Measurements from ENCODE around the gene ST6GAL2. TPM values are rescaled to one million over a fixed set of nuclear protein-coding genes. Genes with fewer than 3 reads are reported as not detected.

The ST6GAL2 gene
- polyA plus RNA-seq, 3 donors = not detected

GRCh38 chr2:106851087-106851874 lies 34.7 kb downstream of the ST6GAL2 start:
- H3K27ac Mint-ChIP-seq = no peak overlapping the region
- Histone ChIP-seq H3K27me3 (ENCODE audit: control insufficient read depth in 2 of 2, insufficient read depth in 2 of 2, low read length in 2 of 2) (no peaks in the 10 kb centered on the region), H3K79me2 (ENCODE audit: insufficient read depth, low read length) (no peaks in the 10 kb centered on the region), H3K27ac (ENCODE audit: low read depth in 1 of 2, low read length in 2 of 2) (no peak overlapping the region), H3K36me3 (replicated peaks in 1 of 2; ENCODE audit: control insufficient read depth in 1 of 2, insufficient read depth in 2 of 2, low read length in 2 of 2) (no peaks in the 10 kb centered on the region), H4K20me1 (ENCODE audit: insufficient read depth, low read length) (no peaks in the 10 kb centered on the region), H3K9me3 (replicated peaks in 1 of 2; ENCODE audit: control insufficient read depth in 1 of 2, insufficient read depth in 1 of 2, low read length in 2 of 2) (no peaks in the 10 kb centered on the region), H3K4me3 (replicated peaks in 1 of 3; ENCODE audit: low read depth in 2 of 3, low read length in 3 of 3) (no peak overlapping the region), H2AFZ (ENCODE audit: insufficient read depth, low read depth, low read length, poor library complexity, severe bottlenecking) (no peak overlapping the region), H3K4me2 (replicated peaks; ENCODE audit: extremely low read depth, low read length, poor library complexity, severe bottlenecking) (no peak overlapping the region), H3K9ac (ENCODE audit: insufficient read depth, low read length, poor library complexity, severe bottlenecking) (no peak overlapping the region), H3K4me1 (ENCODE audit: control insufficient read depth in 1 of 2, insufficient read depth in 2 of 2, low read length in 2 of 2) (no peaks in the 10 kb centered on the region)
- H3K4me1 Mint-ChIP-seq = no peaks in the 10 kb centered on the region
- no peak for DNase-seq
- no peak overlapping the region for H3K4me3 Mint-ChIP-seq
- peaks cover 0 to 1% (median 0%) of the 10 kb centered on the region in 7 donors for H3K9me3 Mint-ChIP-seq
- H3K27me3 Mint-ChIP-seq (ENCODE audit: low read depth in 3 of 3) = no peaks in the 10 kb centered on the region
- intact Hi-C loops (cut with micrococcal nuclease) = no loop called here
- no peaks in the 10 kb centered on the region for H3K36me3 Mint-ChIP-seq
- 60% methylated on average over 1 of the region's 7 CpGs for WGBS (ENCODE audit: insufficient coverage)
- no peak for TF ChIP-seq CTCF (IDR thresholded peaks at IDR 0.05)

DNA sequence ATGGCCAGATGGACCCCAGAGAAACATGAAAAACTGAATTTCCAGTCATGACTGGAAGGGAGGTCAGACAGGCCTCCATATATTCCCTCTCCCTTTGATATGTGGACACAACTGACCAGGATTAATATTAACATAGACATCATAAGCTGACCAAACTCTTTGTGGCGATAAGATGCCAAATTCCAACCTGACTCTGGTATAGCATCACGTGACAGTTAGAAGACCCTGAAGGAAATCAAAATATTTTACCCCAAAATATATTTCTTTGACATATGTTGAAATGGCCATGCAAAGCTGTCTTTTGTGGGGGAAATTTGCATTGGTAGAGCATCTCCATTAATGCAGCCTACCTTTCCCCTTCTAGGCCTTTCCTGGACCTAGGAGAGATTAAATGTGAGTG lies 36.7 kb downstream of the ST6GAL2 start:
- Histone ChIP-seq H3K4me1 (ENCODE audit: control insufficient read depth in 1 of 2, insufficient read depth in 2 of 2, low read length in 2 of 2) (no peaks in the 10 kb centered on the region), H3K79me2 (ENCODE audit: insufficient read depth, low read length) (no peaks in the 10 kb centered on the region), H3K27me3 (ENCODE audit: control insufficient read depth in 2 of 2, insufficient read depth in 2 of 2, low read length in 2 of 2) (no peaks in the 10 kb centered on the region), H4K20me1 (ENCODE audit: insufficient read depth, low read length) (no peaks in the 10 kb centered on the region), H3K9me3 (replicated peaks in 1 of 2; ENCODE audit: control insufficient read depth in 1 of 2, insufficient read depth in 1 of 2, low read length in 2 of 2) (no peaks in the 10 kb centered on the region), H3K9ac (ENCODE audit: insufficient read depth, low read length, poor library complexity, severe bottlenecking) (no peak overlapping the region), H3K36me3 (replicated peaks in 1 of 2; ENCODE audit: control insufficient read depth in 1 of 2, insufficient read depth in 2 of 2, low read length in 2 of 2) (no peaks in the 10 kb centered on the region), H2AFZ (ENCODE audit: insufficient read depth, low read depth, low read length, poor library complexity, severe bottlenecking) (no peak overlapping the region), H3K27ac (ENCODE audit: low read depth in 1 of 2, low read length in 2 of 2) (no peak overlapping the region), H3K4me3 (replicated peaks in 1 of 3; ENCODE audit: low read depth in 2 of 3, low read length in 3 of 3) (no peak overlapping the region), H3K4me2 (replicated peaks; ENCODE audit: extremely low read depth, low read length, poor library complexity, severe bottlenecking) (no peak overlapping the region)
- peaks cover 0 to 4% (median 0%) of the 10 kb centered on the region in 7 donors for H3K9me3 Mint-ChIP-seq
- TF ChIP-seq CTCF (IDR thresholded peaks at IDR 0.05) = no peak
- no peaks in the 10 kb centered on the region for H3K4me1 Mint-ChIP-seq
- no peaks in the 10 kb centered on the region for H3K36me3 Mint-ChIP-seq
- no peaks in the 10 kb centered on the region for H3K27me3 Mint-ChIP-seq (ENCODE audit: low read depth in 3 of 3)
- H3K27ac Mint-ChIP-seq = no peak overlapping the region
- no peak for DNase-seq
- no CpG with 5 or more reads among the region's 2 CpGs for WGBS (ENCODE audit: insufficient coverage)
- intact Hi-C loops (cut with micrococcal nuclease) = no loop called here
- H3K4me3 Mint-ChIP-seq = no peak overlapping the region

Measured in CD14-positive monocyte (primary cell).